ENCODE measurements around the gene PRODH2.

PRODH2 gene

GRCh38 chr19:35793381-35794165 is 19.1 kb downstream of the PRODH2 start:
- no peak for DNase-seq

GRCh38 chr19:35792888-35793287 is 19.8 kb downstream of the PRODH2 start:
- DNase-seq: no peak

DNA sequence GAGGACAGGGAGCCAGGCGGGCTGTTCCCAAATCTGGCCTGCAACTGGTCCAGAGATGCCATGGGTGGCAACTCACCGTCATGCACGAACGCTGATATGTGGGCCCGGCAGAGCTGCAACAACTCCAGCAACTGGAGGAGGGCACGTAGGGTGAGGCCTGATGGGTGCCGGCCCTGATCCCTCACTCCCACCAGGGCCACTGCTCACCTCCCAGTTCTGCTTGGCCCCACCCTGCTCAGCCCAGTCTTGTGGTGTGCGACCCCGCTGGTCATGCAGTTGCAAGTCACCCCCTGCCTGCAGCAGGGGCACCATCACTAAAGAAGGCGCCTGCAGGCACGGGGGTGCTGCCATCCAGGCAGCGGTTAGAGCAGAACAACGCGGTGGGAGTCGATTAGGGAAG is 20.3 kb downstream of the PRODH2 start:
- no peak for DNase-seq

DNA sequence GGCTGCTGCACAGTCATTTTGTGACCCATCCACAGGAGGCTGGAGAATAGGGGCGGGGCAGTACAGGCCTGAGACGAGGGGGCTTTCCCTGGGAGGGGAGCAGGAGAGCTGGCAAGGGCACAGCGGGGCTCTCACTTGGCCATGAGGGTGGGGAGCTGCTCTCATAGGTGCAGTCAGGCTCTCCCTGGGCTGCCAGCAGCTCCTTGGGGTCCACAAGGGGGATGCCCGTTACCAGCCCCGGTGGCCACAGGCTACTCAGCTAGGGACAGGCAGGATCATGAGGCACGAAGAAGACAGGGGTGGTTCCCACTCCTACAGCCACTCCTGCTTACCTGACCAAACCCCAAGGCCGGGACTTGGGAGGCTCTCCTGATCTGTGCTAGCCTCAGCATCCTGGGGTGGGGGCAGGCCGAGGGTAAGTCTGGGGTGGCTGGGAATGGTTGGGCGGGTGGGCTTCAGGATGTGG is 20.8 kb downstream of the PRODH2 start:
- no peak for DNase-seq

DNA sequence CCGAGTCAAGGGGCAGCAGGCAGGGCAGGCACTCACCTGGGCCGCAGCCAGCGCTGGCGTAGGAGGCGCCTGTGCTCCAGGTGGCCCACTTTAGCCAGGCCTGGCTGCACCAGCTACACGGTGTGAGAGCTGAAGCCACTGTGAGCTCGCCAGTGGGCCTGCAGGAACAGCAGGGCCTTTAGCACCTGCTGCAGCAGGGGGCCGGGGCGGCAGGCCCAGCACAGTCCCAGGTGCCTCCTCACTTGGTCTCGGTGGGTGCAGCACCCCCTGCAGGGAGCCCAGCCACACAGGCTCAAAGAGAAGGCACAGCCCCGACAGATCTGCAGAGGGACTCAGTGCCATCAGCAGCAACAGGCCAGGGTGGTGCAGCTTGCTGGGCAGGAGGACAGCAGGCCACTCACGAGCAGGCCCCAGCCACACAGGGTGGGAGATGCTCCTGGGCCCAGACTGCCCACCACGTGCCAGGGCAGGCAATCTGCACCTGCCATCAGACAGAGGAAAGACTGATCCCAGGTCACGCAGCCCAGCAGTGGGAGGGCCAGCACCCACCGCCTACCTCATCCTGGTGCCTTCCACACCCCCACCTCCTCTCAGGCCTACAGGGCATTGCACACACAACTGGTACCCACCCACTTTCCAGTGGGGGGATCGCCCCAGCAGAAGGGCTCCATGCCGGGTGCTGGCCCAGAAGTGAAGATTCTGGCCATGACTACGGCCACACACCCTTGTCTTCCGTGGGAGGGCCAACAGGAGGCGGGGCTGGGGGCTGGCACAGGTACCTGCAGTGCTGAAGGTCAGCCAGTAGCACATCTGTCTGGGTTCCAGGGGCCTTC is 21.4 kb downstream of the PRODH2 start:
- DNase-seq: no peak

GRCh38 chr19:35789978-35790944 is 22.4 kb downstream of the PRODH2 start:
- no peak for DNase-seq

GRCh38 chr19:35789195-35789977 is 23.3 kb downstream of the PRODH2 start:
- no peak for DNase-seq

- no peak for DNase-seq
These were observed 24.3 kb downstream of the PRODH2 start for GRCh38 chr19:35788205-35788960.

GRCh38 chr19:35787227-35787799 is 25.3 kb downstream of the PRODH2 start:
- no peak for DNase-seq

DNA sequence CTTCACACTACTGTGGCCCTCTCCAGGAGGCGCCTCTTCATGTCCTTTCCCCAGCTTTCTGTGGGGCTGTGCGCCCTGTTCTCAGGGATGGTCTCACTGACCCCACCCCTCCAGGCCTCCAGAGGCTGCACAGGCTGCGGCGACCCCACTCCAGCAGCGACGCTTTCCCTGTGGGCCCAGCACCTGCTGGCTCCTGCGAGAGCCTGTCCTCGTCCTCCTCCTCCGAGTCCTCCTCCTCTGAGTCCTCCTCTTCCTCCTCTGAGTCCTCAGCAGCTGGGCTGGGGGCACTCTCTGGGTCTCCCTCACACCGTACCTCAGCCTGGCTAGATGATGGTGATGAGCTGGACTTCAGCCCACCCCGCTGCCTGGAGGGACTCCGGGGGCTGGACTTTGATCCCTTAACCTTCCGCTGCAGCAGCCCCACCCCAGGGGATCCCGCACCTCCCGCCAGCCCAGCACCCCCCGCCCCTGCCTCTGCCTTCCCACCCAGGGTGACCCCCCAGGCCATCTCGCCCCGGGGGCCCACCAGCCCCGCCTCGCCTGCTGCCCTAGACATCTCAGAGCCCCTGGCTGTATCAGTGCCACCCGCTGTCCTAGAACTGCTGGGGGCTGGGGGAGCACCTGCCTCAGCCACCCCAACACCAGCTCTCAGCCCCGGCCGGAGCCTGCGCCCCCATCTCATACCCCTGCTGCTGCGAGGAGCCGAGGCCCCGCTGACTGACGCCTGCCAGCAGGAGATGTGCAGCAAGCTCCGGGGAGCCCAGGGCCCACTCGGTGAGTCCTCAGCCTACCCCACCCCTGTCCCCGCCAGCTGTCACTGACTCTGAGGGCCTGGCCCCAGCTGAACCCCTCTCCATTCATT is 26.1 kb downstream of the PRODH2 start:
- no peak for DNase-seq

- no peak for DNase-seq
These were observed 27.4 kb downstream of the PRODH2 start for GRCh38 chr19:35785339-35785627.

DNA sequence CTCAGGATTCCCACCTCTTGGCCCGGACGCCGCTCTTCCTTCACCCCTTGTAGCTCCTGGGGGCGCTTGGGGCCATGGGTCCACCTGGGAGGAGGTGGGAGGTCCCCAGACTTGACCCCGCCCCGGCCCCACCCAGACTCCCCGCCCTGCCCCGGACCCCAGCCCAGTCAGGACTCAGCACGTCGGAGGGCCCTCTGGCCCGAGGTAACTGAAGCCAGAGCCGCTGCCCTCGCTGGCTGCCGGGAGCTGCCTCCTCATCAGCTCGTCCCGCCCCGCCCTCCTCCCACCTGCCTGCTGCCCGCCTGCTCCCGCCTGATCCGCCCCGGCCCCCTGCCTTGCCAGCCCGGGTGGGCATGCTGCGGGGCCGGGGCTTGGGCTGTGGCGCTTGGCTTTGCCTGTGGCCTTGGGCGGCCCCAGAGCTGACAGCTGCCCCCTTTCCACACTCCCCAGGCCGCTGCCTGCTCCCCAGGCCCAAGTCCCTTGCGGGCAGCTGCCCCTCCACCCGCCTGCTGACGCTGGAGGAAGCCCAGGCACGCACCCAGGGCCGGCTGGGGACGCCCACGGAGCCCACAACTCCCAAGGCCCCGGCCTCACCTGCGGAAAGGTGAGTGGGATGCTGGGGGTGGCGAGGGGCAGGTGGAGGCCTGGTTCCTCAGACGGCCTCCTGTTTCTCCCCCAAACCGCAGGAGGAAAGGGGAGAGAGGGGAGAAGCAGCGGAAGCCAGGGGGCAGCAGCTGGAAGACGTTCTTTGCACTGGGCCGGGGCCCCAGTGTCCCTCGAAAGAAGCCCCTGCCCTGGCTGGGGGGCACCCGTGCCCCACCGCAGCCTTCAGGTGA is 27.9 kb downstream of the PRODH2 start:
- DNase-seq: no peak

- DNase-seq: no peak
These were observed 28.9 kb downstream of the PRODH2 start for GRCh38 chr19:35783469-35784434.

DNA sequence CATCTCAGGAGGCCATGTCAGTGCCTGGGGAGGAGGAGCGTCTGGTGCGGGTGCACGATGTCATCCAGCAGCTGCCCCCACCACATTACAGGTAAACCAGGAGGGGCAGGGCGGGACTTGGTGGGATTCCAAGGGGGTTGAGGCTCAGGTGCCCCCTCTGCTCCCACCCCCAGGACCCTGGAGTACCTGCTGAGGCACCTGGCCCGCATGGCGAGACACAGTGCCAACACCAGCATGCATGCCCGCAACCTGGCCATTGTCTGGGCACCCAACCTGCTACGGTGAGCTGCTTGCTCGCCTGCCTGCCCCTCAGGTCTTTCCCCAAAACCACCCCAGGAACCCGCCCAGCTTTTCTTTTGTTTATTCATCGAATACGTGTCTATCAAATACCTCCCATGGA is 30.1 kb downstream of the PRODH2 start:
- DNase-seq: no peak

DNA sequence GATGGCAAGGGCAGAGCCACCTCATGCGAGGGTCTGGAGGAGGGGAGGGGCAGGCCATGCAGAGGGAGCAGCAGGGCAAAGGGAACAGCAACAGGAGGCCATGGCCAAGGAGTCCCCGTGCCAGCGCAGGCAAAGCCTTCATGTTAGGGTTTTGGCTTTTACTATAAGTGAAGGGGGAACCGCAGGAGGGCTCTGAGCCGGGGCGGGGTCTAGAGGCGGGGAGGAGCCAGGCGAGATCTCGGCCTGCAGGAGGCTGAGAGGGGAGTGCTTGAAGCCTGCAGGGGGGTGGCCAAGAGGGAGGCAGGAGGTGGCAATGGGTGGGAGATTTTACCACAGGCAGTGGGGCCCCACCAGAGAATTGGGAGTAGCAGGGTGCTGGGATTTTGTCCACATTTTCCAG is 31.0 kb downstream of the PRODH2 start:
- DNase-seq: no peak

DNA sequence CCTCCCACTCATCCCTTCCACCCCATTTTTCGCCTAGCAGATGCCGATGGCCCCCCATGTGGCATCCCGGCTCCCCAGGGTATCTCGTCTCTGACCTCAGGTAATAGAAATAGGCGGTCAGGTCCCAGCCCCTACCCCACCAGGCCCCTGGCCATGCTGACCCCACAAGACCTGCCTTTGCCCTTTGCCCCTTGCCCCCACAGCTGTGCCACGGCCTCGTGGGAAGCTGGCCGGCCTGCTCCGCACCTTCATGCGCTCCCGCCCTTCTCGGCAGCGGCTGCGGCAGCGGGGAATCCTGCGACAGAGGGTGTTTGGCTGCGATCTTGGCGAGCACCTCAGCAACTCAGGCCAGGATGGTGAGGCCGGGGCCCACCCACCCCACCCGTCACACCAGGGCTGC is 31.9 kb downstream of the PRODH2 start:
- DNase-seq: no peak

DNA sequence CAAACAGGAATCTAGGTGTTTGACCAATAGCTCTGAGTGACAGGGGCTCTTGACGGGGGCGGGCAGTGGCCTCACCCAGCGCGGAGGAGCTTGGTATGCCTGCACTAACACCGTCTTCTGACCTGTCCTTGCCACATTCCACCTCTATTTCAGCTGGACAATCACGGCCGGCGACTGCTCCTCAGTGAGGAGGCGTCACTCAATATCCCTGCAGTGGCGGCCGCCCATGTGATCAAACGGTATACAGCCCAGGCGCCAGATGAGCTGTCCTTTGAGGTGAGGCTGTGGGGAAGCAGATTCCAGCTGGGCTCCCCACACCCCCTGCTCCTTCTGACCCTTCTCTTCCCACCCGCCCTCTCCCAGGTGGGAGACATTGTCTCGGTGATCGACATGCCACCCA is 32.6 kb downstream of the PRODH2 start:
- DNase-seq: no peak

DNA sequence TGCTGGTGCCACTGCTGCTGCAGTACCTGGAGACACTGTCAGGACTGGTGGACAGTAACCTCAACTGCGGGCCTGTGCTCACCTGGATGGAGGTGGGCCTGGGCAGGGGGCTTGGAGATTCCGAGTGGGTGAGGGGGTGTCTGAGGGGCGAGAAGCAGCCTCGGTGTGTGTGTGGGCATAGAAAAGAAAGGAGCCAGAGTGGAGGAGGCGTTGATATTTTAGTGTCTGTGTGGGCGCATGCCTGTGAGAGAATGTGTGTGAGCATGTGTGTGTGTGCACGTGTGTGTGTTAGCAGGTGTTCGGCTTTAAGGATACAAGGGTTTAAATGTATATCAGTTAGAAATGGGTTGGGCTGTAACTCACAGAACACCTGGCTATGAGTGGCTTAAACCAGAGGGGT is 33.6 kb downstream of the PRODH2 start:
- no peak for DNase-seq
